SKM-1 treated with dmso at 0.1 percent for 144 hours (cell line): ENCODE measurements around the gene METTL22.

Experiments
- DNase-seq: peaks from one replicate; lab custom pipeline; 2025; ENCODE audit not compliant: unreplicated experiment; lab: John Stamatoyannopoulos, UW

Gene METTL22, protein sequence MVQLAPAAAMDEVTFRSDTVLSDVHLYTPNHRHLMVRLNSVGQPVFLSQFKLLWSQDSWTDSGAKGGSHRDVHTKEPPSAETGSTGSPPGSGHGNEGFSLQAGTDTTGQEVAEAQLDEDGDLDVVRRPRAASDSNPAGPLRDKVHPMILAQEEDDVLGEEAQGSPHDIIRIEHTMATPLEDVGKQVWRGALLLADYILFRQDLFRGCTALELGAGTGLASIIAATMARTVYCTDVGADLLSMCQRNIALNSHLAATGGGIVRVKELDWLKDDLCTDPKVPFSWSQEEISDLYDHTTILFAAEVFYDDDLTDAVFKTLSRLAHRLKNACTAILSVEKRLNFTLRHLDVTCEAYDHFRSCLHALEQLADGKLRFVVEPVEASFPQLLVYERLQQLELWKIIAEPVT

DNA sequence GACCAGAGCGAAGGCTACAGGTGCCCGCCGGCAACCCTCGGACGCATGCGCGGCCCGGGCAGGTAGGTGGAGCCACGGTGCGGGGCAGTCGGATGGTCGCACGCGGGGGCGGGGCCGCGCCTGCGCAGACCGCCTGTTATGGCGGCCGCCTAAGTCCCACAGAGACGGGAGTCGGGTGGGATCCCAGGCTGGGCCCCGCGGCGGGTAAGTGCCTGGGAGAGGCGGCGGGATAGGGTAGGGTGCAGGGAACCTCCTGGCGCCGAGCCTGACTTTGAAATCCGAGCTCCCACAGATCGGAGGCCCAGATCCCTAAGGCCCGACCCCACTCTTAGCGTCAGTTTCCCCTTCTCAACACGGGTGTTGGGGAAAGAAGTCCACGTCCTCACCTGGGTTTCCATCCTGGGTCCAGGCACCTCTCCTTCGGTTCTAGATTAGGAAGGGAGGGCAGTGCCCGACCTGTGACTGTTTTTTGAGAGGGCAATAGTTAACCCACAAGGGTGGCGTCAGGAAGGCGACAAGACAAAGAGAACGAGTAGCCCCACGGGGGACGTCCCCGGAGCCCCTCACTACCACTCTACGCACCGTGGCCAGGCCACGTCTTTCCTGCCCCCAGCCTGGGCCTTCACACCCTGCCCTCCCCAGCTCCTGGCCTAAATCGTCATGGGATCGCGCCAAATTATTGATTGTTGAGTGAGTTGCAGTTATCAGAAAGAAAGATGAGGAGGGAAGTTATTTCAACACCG, at the start of gene METTL22:
TSS of gene METTL22 (plus strand) at position 127 of the 743 bp plus-strand sequence. CDS start 3,968 bp downstream, outside the sequence.
- peak; percentile 71 for DNase-seq

DNA sequence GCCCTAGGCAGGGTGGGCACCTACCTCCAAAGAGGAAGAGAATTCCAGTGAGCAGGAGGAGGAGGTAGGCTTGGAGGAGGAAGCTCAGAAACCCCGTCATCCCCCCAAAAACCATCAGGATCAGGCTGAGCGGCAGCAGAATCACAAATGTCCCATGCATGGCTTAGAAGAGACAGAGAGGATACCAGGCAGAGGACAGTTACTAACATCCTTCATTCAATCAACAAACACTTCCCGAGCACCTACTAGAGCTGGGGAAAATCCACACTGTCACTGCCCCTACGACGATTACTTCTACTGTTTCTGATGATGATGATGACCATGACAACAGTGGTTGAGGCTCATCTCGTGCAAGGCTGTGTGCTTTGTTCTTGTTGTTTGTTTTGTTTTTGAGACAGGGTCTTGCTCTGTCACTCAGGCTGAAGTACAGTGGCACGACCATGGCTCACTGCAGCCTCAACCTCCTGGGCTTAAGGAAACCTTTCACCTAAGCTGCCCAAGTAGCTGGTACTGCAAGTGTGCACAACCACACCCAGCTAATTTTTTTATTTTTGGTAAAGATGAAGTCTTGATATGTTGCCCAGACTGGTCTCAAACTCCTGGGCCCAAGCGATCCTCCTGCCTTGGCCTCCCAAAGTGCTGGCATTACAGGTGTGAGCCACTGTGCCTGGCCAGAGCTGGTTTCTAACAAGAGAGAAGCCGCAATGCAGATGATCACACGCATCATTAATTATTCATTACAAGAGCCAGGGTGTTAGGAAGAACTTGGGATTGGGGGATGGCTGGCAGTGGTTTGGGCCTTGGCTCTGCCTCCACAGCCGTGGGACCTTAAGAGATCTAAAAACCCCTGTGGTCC, 49.2 kb upstream of the METTL22 start:
- no peak for DNase-seq

DNA sequence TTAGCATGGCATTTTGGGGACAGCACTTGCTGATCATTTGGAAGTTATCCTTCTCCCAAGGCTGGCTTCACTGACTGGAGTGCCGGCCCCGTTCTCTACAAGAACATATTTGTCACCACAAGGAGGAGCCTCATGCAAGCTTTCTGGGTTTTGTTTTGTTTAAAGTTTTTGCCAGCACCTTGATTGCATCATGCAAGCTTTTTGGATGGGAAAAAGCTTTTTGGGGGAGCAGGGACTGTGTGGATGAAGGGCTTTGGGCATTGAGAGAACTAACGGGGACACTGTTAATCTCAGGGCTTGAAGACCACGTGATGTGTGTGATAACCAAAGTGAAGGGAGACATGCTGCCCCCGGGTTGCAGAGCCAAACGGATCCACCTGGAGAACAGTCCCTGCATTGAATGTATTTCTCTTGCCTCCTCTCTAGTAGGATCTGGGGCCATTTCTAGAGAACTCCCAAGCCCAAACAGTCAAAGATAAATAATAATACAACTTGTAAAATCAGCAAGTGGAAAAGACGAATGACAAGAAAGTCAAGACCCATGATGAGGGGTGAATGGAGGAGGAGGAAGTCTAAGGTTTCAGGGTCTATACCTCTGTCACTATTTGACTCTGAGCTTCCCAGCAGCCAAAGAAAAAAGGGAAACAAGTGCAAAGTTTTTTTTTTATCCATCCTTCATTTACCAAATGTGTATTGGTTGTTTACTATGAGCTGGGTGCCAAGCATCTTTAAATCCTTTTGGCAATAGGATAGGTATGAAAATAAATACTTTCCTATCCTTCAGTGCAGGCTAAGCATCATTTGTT, 48.4 kb upstream of the METTL22 start:
- DNase-seq, result peak; percentile 46

DNA sequence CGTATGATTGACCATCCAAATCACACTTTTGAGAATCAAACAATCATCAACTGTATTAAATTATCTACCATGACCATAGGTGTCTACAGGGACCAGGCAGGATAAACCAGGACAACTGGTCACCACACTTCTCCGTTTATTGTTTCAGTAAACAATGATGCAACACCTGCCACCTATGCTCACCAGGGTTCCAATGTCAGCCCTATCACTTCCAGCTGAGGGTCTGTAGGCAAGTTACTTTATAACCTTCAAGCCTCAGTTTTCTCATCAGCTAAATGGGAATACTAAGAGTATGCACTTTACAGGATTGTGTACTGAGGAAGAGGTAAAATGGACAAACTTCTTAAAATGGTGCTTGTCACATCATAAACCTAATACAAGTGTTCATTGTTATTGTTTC, 46.1 kb upstream of the METTL22 start:
- no peak for DNase-seq

DNA sequence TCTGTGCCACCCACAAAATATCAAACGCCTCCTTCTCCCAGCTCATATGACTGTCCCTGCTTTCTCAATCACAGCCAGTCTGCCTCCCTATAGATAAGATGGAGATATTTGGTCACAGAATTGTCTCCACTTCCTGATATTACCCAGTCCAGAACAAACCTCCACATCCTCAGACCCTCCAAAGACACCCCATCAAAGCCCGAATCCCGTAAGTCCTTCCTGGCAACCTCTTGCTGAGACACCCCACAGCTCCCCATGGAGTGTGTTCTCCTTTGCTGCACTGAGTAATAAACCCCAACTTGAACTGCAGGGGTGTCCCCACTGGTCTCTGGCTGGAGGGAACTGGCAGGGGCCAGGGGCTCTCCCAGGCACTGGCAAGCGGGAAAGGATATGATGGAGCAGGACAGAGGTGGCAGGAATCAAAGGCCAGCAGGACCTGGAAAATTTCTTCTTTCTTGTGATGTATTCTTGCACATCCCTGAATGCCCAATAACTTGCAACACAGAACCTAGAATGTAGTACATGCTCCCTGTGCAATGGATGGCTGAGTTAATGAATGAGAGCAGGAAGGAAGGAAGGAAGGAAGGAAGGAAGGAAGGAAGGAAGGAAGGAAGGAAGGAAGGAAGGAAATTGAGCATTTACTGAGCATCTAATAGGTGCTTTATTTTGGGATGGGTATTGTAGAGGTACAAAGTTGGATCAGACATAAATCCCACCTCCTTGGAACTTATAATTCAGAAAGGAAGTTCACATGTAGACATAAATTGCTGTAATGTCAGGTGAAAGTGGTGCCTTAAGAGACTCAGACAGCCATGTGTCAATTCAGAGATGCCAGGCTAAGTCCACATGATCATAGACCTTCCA, 45.1 kb upstream of the METTL22 start:
- DNase-seq, result no peak

DNA sequence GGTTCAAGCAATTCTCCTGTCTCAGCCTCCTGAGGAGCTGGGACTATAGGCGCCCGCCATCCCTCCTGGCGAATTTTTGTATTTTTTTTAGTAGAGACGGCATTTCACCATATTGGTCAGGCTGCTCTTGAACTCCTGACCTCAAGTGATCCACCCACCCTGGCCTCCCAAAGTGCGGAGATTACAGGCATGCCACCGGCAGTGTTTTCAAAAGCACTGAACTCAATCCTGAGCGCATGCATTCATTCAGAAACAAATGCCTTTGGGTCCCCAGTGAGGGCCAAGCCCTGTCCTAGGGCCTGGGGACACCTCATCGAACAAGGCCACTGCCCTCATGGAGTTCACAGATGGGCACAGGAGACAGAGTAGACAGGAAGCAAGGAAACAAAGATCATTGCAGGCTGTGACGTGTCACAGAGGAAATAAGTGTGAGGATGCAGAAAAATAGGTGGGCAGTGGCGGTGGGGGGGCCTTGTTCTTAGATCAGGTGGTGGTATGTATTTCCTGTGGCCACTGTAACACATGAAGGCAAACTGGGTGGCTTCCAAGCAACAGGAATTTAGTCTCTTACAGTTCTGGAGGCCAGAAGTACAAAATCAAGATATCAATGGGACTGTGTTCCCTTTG, 43.7 kb upstream of the METTL22 start:
- DNase-seq, result no peak

DNA sequence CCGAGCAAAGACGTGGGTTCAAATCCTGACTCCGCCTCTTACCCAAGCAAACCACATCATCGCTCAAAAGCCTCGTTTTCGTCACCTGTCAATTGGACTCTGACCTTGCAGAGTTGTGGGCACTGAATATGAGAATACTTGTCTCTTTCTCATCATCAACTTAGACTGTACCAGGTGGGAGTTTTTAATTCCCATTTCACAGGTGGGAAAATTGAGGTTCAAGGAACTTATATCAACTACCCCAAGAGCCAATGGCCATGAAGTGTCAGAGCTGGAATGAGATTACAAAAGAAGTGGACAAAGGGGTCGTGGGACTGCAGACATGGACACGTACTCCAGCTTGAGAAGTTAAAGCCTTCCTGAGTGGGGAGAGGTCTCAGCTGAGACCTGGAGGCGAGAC, 41.9 kb upstream of the METTL22 start:
- no peak for DNase-seq

DNA sequence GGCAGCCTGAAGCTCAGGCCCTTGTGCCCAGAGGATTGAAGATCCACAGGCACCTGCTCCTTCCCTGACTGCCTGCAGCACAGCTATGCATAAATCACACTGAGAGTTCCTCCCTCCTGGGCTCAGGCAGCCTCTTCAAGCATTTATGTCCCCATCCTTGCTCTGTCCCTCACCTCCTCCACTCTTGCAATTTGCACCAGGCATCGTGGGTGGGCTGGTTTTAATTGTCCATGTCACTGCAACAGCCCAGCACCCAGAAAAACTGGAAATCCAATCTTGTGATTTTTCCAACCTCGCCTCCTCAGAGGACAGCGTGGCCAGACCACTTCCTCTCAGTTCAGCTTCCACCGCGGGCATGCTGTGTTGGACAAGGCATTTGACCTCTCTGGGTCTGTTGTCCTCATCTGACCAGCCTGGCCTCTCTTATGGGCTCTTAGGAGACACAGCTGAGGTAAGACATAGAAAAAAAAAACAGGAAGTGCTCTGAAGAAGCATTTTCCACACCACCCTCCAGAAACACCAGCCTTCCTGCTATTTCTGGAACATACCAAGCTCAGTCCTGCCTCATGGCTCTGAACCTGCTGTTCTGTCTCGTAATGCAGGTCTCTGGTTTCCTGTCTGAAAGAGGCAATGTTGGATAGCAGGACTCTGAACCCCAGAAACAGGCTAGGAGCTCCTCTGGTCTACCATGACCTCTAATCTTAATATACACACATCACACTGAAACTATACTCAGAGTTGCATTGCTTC, 39.5 kb upstream of the METTL22 start:
- DNase-seq, result peak; percentile 92

DNA sequence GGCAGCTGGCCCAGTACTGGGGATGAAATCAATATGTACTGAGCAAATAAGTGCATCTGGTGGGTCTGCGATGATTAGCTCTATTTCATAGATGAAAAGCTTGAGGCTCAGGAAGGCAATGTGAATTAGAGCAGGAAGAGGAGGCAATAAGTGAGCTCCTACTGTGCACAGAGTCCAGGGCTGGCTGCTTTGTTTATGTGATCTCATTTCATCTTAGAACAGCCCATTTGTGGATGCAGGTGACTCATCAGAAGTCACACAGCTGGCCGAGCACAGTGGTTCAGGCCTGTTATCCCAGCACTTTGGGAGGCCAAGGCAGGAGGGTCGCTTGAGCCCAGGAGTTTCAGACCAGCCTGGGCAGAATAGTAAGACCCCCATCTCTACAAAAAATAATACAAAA, 38.3 kb upstream of the METTL22 start:
- DNase-seq, result no peak

DNA sequence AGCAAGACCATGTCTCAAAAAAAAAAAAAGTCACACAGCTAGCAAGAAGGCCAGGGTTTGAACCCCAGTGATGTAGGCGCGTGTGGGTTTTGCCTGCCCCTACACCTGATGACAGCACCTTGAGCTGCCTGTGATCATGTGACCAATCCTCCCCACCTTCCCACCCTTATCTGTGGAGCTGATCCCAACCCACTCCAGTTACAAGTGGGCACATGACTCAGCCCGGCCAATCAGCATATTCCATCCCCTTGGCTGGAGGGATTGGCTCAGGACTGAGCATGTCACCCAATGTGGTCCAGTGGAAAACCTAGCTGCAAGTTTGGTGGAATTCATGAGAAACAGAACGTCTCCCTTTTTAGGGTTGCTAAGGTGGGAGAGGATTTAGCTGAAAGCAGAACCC, 37.8 kb upstream of the METTL22 start:
- no peak for DNase-seq

DNA sequence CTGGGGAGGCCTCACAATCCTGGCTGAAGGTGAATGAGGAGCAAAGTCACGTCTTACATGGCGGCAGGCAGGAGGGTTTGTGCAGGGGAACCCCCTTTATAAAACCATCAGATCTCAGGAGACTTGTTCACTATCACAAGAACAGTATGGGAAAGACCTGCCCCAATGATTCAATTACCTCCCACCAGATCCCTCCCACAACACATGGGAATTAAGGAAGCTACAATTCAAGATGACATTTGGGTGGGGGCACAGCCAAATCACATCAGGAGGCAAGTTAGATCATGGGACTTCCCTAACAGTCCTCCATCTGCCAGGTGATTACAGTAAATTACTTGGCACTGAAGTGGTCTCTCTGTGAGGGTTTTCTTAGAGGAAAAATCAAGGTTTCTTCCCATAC, 36.5 kb upstream of the METTL22 start:
- no peak for DNase-seq

DNA sequence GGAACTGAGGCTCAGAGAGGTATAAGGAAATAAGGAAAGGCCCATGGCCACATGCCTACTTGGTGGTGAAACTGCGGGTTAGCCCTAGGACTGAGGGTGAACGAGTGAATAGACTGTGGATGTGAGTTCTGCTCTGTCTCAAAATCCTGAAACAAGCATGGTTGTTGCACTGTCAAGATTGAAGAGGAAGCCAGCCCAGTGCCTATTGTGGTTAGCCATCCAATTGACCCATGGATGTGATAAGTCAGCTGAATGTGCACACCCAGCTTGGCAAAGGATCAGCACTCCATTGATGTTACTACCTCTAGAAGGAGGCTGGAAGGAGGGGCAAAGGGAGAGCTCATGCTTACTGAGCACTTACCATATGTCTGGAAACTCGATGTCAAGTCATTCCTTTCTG, 35.6 kb upstream of the METTL22 start:
- DNase-seq, result peak; percentile 16

DNA sequence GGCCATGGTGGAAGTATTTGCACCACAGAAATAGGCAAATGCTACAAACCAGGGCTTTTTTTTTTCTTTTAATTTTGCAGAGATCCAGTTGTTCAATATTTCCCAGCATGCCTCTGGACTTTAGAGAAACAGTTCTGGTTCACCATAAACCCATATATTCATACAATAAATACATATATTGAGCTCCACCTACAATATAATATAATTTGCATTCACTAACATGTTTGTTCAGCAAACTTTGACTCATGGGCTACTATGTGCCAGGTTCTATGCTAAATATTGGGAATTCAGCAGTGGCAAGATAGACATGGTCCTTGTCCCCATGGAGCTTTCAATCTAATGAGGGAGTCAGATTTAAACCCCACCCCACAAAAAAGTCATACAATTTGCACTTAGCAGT, 34.4 kb upstream of the METTL22 start:
- no peak for DNase-seq

DNA sequence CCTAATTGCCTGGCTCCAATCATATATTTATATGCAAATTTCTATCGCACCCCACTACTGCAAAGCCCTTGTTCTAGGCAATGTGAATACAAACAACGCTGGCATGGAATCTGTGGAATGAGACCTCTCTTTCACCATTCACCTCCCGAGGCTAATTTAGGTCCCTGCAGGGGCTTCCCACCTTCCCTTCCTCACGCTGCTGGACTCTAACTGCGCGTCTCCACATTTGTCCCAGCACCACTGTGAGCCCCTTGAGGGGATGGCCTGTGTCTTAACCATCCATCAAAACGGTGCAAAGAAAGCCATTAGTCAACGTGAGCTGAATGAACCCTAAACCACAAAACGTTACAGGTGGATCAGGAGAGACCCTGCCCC, 32.8 kb upstream of the METTL22 start:
- no peak for DNase-seq

DNA sequence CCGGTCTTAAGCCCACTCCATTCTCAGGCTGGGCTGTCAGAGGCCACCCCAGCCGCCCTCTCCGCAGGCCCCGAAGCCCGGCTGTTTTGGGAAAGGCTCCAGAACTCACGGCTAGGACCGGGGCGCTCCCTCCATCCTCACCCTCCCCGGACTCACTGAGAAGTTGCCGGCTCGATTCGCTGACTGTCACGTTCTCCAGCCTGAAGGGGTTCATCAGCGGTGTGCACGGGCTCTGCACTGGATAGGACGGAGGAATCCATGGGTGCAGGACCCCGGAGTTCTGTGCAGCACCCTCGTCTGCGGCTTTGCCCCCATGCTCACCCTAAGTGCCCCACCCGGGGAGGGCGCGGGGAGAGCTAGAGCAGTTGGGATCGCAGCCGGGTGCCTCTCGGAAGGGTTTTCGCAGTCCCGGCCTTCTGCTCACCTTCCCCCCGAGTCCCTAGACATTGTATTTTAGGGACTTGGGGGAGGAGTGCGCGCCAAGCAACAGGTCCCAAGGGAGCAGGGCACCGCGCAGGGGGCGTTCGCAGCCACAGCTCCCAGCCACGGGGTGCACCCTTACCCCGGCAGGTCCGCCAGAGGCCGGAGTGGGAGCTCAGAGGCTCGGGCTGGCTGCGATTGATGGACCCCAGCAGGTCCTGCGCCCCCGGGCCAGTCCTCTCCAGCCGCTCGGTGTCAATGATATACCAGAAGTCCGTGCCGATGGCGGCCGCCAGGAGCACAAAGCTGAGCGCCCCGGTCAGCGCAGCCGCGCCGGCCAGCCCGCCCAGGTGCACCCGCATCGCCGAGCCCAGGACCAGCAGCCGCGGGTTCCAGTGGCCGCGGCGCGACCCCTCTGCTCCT, 32.2 kb upstream of the METTL22 start:
- no peak for DNase-seq

DNA sequence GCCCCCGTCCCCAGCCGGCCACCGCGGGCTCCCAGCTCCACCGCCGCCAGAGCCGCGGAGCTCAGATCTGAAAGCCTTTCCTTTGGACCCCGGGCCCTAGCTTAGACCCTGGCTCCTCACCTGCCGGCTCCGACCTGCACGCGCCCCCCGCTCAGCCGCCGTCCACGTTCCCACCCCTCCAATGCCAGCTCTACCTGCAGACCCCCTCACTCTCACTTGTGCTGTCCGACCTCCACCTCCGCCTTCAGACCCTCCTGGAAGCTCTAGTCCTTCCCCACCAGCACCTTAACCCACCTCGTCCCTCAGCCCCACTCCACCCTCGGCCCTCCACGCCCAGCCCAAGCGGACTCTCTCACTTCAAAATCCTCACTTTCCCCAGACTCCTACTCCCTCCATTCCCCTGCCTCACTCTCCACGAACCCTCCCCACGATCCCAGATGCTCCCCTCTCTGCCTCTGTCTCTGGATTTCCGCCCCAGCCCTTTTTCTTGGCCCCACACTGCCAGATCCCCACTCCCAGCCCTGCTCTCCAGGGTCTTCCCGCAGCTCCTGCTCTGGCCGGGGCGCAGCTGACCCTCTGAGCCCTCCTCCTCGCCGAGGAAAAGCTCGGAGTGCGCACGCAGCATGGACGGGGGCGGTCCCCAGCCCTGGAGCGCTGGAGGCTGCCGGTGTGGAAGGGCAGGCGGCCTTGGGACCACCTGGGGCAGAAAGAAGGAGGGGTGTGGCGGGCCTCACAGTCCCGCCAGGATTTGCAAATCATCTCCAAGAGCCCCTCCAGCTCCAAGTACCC, 31.4 kb upstream of the METTL22 start, which contains the start of gene TMEM114:
TSS of gene TMEM114 (minus strand) at position 612 of the 789 bp plus-strand sequence. CDS start 673 bp downstream, outside the sequence.
- DNase-seq, result no peak

DNA sequence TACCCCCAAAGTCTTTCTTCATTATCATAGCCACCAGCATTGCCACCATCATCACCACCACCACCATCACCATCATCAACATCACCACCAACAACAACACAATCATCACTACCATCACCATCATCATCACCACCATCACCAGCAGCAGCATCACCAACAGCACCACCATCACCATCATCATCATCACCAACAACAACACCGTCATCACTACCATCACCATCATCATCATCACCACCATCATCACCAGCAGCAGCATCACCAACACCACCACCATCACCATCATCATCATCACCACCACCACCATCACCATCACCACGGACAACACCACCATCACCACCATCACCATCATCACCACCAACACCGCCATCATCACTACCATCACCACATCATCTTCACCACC, 30.7 kb upstream of the METTL22 start:
- DNase-seq, result no peak
